ENCODE data around the gene C1orf50.

DNA sequence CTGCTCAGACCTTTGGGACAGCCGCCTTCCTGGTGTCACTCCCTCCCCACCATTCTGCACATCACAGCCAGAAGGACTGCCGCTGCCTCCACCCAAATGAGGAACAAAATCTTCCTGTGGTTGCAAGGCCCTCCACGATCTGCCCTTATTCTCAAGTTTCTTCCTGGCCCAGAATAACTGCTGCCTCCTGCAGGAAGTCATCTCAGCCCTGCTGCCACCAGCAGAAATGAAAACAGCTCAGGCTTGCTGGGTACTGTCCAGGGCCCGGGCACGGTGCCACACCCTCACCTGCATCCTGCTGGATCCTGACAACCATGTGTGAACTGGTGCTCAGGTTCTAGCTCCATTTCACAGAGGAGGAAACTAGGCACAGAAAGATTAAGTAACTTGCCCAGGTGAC, 29.8 kb upstream of the C1orf50 start:
- TF ChIP-seq, protein P1, sequence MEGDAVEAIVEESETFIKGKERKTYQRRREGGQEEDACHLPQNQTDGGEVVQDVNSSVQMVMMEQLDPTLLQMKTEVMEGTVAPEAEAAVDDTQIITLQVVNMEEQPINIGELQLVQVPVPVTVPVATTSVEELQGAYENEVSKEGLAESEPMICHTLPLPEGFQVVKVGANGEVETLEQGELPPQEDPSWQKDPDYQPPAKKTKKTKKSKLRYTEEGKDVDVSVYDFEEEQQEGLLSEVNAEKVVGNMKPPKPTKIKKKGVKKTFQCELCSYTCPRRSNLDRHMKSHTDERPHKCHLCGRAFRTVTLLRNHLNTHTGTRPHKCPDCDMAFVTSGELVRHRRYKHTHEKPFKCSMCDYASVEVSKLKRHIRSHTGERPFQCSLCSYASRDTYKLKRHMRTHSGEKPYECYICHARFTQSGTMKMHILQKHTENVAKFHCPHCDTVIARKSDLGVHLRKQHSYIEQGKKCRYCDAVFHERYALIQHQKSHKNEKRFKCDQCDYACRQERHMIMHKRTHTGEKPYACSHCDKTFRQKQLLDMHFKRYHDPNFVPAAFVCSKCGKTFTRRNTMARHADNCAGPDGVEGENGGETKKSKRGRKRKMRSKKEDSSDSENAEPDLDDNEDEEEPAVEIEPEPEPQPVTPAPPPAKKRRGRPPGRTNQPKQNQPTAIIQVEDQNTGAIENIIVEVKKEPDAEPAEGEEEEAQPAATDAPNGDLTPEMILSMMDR (IDR thresholded peaks at IDR 0.05 in 4 of 5, conservative IDR thresholded peaks at IDR 0.05 in 1 of 5), result no peak
- no peak for TF ChIP-seq POLR2A (IDR thresholded peaks at IDR 0.05)
